Islet precursor cell (in vitro differentiated cells): ENCODE data around the gene PMM2.
"Not testable (repeated sequence)": the region's sequence is repeated elsewhere in the genome, so short reads cannot be mapped to it uniquely, and the experiment has no call there.

ENCODE experiments used
- DNase-seq: peaks from one replicate; pipeline ENCODE4 v3.0.0-alpha.2; 2018

The PMM2 gene

GRCh38 chr16:8819411-8820034, 21.9 kb downstream of the PMM2 start:
- no peak for DNase-seq

GRCh38 chr16:8822403-8822802, 24.8 kb downstream of the PMM2 start:
- DNase-seq: no peak

- DNase-seq: no peak
Observed at GRCh38 chr16:8826278-8826879, 28.7 kb downstream of the PMM2 start.

- no peak for DNase-seq
Observed at GRCh38 chr16:8828541-8829165, 31.0 kb downstream of the PMM2 start.

- no peak for DNase-seq
Observed at GRCh38 chr16:8831450-8831849, 33.8 kb downstream of the PMM2 start.

- peak; percentile 54 for DNase-seq
Observed at GRCh38 chr16:8831871-8832716, 34.5 kb downstream of the PMM2 start.

- DNase-seq: no peak
Observed at GRCh38 chr16:8832717-8833105, 35.1 kb downstream of the PMM2 start.

GRCh38 chr16:8836797-8837196, 39.2 kb downstream of the PMM2 start:
- DNase-seq: not testable (repeated sequence)

- DNase-seq: not testable (repeated sequence)
Observed at GRCh38 chr16:8837594-8837993, 40.0 kb downstream of the PMM2 start.

- not testable (repeated sequence) for DNase-seq
Observed at GRCh38 chr16:8842016-8842415, 44.4 kb downstream of the PMM2 start.

GRCh38 chr16:8843296-8843695, 45.7 kb downstream of the PMM2 start:
- not testable (repeated sequence) for DNase-seq

GRCh38 chr16:8845699-8846298, 48.2 kb downstream of the PMM2 start:
- DNase-seq: no peak

- no peak for DNase-seq
Observed at GRCh38 chr16:8846401-8846932, 48.8 kb downstream of the PMM2 start.

- DNase-seq: no peak
Observed at GRCh38 chr16:8847145-8847544, 49.5 kb downstream of the PMM2 start.

- DNase-seq: no peak
Observed at GRCh38 chr16:8847623-8848022, 50.0 kb downstream of the PMM2 start.

GRCh38 chr16:8848231-8848938, 50.7 kb downstream of the PMM2 start:
- DNase-seq: no peak

GRCh38 chr16:8848939-8849391, 51.3 kb downstream of the PMM2 start:
- no peak for DNase-seq

- peak; percentile 50 for DNase-seq
Observed at GRCh38 chr16:8849411-8850011, 51.9 kb downstream of the PMM2 start.

GRCh38 chr16:8850279-8850885, 52.7 kb downstream of the PMM2 start:
- DNase-seq: peak; percentile 56

- DNase-seq: no peak
Observed at GRCh38 chr16:8851761-8852403, 54.2 kb downstream of the PMM2 start.

GRCh38 chr16:8852534-8852933, 54.9 kb downstream of the PMM2 start:
- DNase-seq: no peak
